H9 (cell line): Measurements from ENCODE around the gene KDM4E. TPM values are rescaled to one million over a fixed set of nuclear protein-coding genes. Genes with fewer than 3 reads are reported as not detected.

ENCODE experiments used
- DNase-seq: peaks from one replicate; pipeline ENCODE4 v3.0.0-alpha.2; 2017
- H2AFZ ChIP-seq: one replicate; pipeline ENCODE4 v1.6.1; 2013; ENCODE audit warnings: mild to moderate bottlenecking, low read length, control low read depth, moderate library complexity
- H2AK5ac ChIP-seq: 2 replicates; pipeline ENCODE4 v1.6.1; 2013; ENCODE audit warnings: low read length, control low read depth, mixed read lengths; ENCODE audit not compliant: insufficient read length
- H2BK120ac ChIP-seq: one replicate; pipeline ENCODE4 v1.6.1; 2013; ENCODE audit warnings: low read depth, mild to moderate bottlenecking, low read length, control low read depth, inconsistent platforms; ENCODE audit not compliant: poor library complexity, severe bottlenecking
- H2BK12ac ChIP-seq: 2 replicates; pipeline ENCODE4 v1.6.1; 2013; ENCODE audit warnings: low read length, control low read depth, mixed read lengths, low read depth; ENCODE audit not compliant: insufficient read length
- H2BK15ac ChIP-seq: 2 replicates; pipeline ENCODE4 v1.6.1; 2013; ENCODE audit warnings: low read depth, low read length, control low read depth
- H2BK20ac ChIP-seq: one replicate; pipeline ENCODE4 v1.6.1; 2013; ENCODE audit warnings: low read depth, mild to moderate bottlenecking, low read length, control low read depth, inconsistent platforms; ENCODE audit not compliant: poor library complexity, severe bottlenecking
- H2BK5ac ChIP-seq: 2 replicates; pipeline ENCODE4 v1.6.1; 2013; ENCODE audit warnings: low read length, control low read depth, mixed read lengths; ENCODE audit not compliant: insufficient read length
- H3K14ac ChIP-seq: 2 replicates; pipeline ENCODE4 v1.6.1; 2013; ENCODE audit warnings: low read length, control low read depth; ENCODE audit not compliant: insufficient read depth
- H3K18ac ChIP-seq: 2 replicates; pipeline ENCODE4 v1.6.1; 2013; ENCODE audit warnings: low read depth, mild to moderate bottlenecking, mixed read lengths, low read length, control low read depth; ENCODE audit not compliant: insufficient read length
- H3K23ac ChIP-seq: 2 replicates; pipeline ENCODE4 v1.6.1; 2013; ENCODE audit warnings: low read length, control low read depth, mixed read lengths, low read depth; ENCODE audit not compliant: insufficient read length
- H3K23me2 ChIP-seq: 2 replicates; pipeline ENCODE4 v1.6.1; 2013; ENCODE audit warnings: low read depth, mild to moderate bottlenecking, mixed read lengths, low read length, control low read depth; ENCODE audit not compliant: insufficient read length, poor library complexity, severe bottlenecking
- H3K27ac ChIP-seq: 2 replicates; pipeline ENCODE4 v1.5.1; 2013; ENCODE audit warnings: low read length, control low read depth, mixed read lengths, low read depth; ENCODE audit not compliant: insufficient read length
- H3K27me3 ChIP-seq: 2 replicates; pipeline ENCODE4 v1.6.1; 2013; ENCODE audit warnings: low read length, control low read depth, inconsistent platforms; ENCODE audit not compliant: insufficient read depth
- H3K4ac ChIP-seq: 2 replicates; pipeline ENCODE4 v1.6.1; 2013; ENCODE audit warnings: low read depth, mild to moderate bottlenecking, control low read depth, inconsistent platforms, low read length, moderate library complexity
- H3K4me1 ChIP-seq: 2 replicates; pipeline ENCODE4 v1.6.1; 2013; ENCODE audit warnings: low read length, control low read depth, inconsistent platforms; ENCODE audit not compliant: insufficient read depth
- H3K4me2 ChIP-seq: 2 replicates; pipeline ENCODE4 v1.6.1; 2013; ENCODE audit warnings: low read length, control low read depth, mixed read lengths; ENCODE audit not compliant: insufficient read length, insufficient read depth
- H3K56ac ChIP-seq: 2 replicates; pipeline ENCODE4 v1.6.1; 2013; ENCODE audit warnings: low read depth, mild to moderate bottlenecking, mixed read lengths, low read length, control low read depth; ENCODE audit not compliant: insufficient read length
- H3K79me1 ChIP-seq: 2 replicates; pipeline ENCODE4 v1.6.1; 2013; ENCODE audit warnings: low read depth, mild to moderate bottlenecking, moderate library complexity, low read length, control low read depth, inconsistent platforms; ENCODE audit not compliant: insufficient read depth, poor library complexity, severe bottlenecking
- H3K79me2 ChIP-seq: 2 replicates; pipeline ENCODE4 v1.6.1; 2013; ENCODE audit warnings: low read length, control low read depth, inconsistent platforms; ENCODE audit not compliant: insufficient read depth
- H3K9ac ChIP-seq: 2 replicates; pipeline ENCODE4 v1.6.1; 2013; ENCODE audit warnings: low read length, control low read depth, mixed read lengths; ENCODE audit not compliant: insufficient read length; ENCODE audit errors: extremely low read depth
- H3K9me3 ChIP-seq: one replicate; pipeline ENCODE4 v1.6.1; 2013; ENCODE audit warnings: low read depth, low read length, inconsistent platforms; ENCODE audit not compliant: control insufficient read depth
- H3T11ph ChIP-seq: one replicate; pipeline ENCODE4 v1.6.1; 2013; ENCODE audit warnings: mild to moderate bottlenecking, low read length, control low read depth, inconsistent platforms
- H4K20me1 ChIP-seq: one replicate; pipeline ENCODE4 v1.6.1; 2013; ENCODE audit not compliant: control insufficient read depth, insufficient read length, insufficient read depth
- H4K5ac ChIP-seq: 2 replicates; pipeline ENCODE4 v1.6.1; 2013; ENCODE audit warnings: low read depth, mild to moderate bottlenecking, mixed read lengths, low read length, control low read depth; ENCODE audit not compliant: insufficient read length
- H4K8ac ChIP-seq: replicated peaks from 2 replicates; pipeline ENCODE4 v1.6.1; 2013; ENCODE audit warnings: low read length, control low read depth, mixed read lengths, low read depth; ENCODE audit not compliant: insufficient read length
- H4K91ac ChIP-seq: 2 replicates; pipeline ENCODE4 v1.6.1; 2013; ENCODE audit warnings: low read depth, mild to moderate bottlenecking, moderate library complexity, mixed read lengths, low read length, control low read depth; ENCODE audit not compliant: insufficient read length
- H3K27ac Mint-ChIP-seq, 3 experiments: 2 replicates in 2 of 3; 3 replicates in 1 of 3; pipeline ENCODE4 v1.8.0; 2020 to 2021; ENCODE audit warnings: mixed read lengths in 3 of 3, mild to moderate bottlenecking in 1 of 3, moderate library complexity in 1 of 3
- H3K27me3 Mint-ChIP-seq: 2 replicates; pipeline ENCODE4 v1.8.0; 2021; ENCODE audit warnings: low read depth, mild to moderate bottlenecking, moderate library complexity, mixed read lengths
- H3K36me3 Mint-ChIP-seq, 3 experiments: 2 replicates in 2 of 3; 3 replicates in 1 of 3; pipeline ENCODE4 v1.8.0; 2020 to 2021; ENCODE audit warnings: low read depth in 3 of 3, mixed read lengths in 3 of 3; ENCODE audit not compliant: insufficient read depth in 1 of 3
- H3K4me1 Mint-ChIP-seq, 2 experiments: 2 replicates each; pipeline ENCODE4 v1.8.0; 2020; ENCODE audit warnings: mixed read lengths in 2 of 2
- H3K4me3 Mint-ChIP-seq, 2 experiments: 2 replicates in 1 of 2; 3 replicates in 1 of 2; pipeline ENCODE4 v1.8.0; 2020 to 2021; ENCODE audit warnings: mild to moderate bottlenecking in 2 of 2, mixed read lengths in 2 of 2, moderate library complexity in 1 of 2
- H3K9me3 Mint-ChIP-seq, 2 experiments: 2 replicates in 1 of 2; 3 replicates in 1 of 2; pipeline ENCODE4 v1.8.0; 2020; ENCODE audit warnings: mild to moderate bottlenecking in 2 of 2, mixed read lengths in 2 of 2, moderate library complexity in 1 of 2
- WGBS: extraction: QIAGEN DNeasy Blood & Tissue Kit; methylation state at CpG from one replicate; pipeline ENCODE4 v1.1.7; 2013; ENCODE audit warnings: missing lambda C conversion rate, low lambda C conversion rate, mixed read lengths; ENCODE audit not compliant: insufficient read length; ENCODE audit errors: extremely low coverage; 5-methylcytosine and 5-hydroxymethylcytosine counted together
- total RNA-seq: library from RNA; stranded (reverse); gene quantifications from 2 replicates; pipeline ENCODE4 v1.2.1, GENCODE V29; 2021
- TF ChIP-seq, protein P1 (sequence below): fragments of 200-600 bp; sonication (generic); conservative IDR thresholded peaks from 3 replicates; pipeline ENCODE4 v1.8.0; 2021; ENCODE audit warnings: antibody characterized with exemption, mild to moderate bottlenecking

The KDM4E gene
- total RNA-seq, 1 experiment from 2014 or later: not detected

- Histone ChIP-seq H3K14ac (no peak overlapping the region; the same call in 1 of the 2 replicates), H3K23me2 (no peaks in the 10 kb centered on the region), H2AFZ (no peak overlapping the region), H3K23ac (no peak overlapping the region), H3K4me1 (no peaks in the 10 kb centered on the region), H4K5ac (no peak overlapping the region), H4K8ac (no peak overlapping the region), H3K79me1 (no peaks in the 10 kb centered on the region), H3K56ac (no peak overlapping the region), H3K9ac (no peak overlapping the region), H2BK5ac (no peak overlapping the region), H3K18ac (no peak overlapping the region), H2BK120ac (no peak overlapping the region), H3T11ph (no peak overlapping the region), H3K27me3 (no peaks in the 10 kb centered on the region), H2BK20ac (no peak overlapping the region), H4K91ac (no peak overlapping the region), H3K4ac (no peak overlapping the region), H3K27ac (no peak overlapping the region), H2AK5ac (no peak overlapping the region), H2BK12ac (no peak overlapping the region), H3K79me2 (no peaks in the 10 kb centered on the region), H3K4me2 (no peak overlapping the region), H3K9me3 (no peaks in the 10 kb centered on the region), H2BK15ac (no peak overlapping the region), H4K20me1 (no peaks in the 10 kb centered on the region)
- Mint-ChIP-seq H3K4me3 (no peak overlapping the region), H3K27ac (no peak overlapping the region), H3K9me3 (no peaks in the 10 kb centered on the region; a peak in 1 of 5 replicates), H3K36me3 (peaks cover 0 to 14% (median 2%) of the 10 kb centered on the region in 3 experiments; a peak in 5 of 7 replicates), H3K27me3 (no peaks in the 10 kb centered on the region), H3K4me1 (no peaks in the 10 kb centered on the region)
- TF ChIP-seq, protein P1, sequence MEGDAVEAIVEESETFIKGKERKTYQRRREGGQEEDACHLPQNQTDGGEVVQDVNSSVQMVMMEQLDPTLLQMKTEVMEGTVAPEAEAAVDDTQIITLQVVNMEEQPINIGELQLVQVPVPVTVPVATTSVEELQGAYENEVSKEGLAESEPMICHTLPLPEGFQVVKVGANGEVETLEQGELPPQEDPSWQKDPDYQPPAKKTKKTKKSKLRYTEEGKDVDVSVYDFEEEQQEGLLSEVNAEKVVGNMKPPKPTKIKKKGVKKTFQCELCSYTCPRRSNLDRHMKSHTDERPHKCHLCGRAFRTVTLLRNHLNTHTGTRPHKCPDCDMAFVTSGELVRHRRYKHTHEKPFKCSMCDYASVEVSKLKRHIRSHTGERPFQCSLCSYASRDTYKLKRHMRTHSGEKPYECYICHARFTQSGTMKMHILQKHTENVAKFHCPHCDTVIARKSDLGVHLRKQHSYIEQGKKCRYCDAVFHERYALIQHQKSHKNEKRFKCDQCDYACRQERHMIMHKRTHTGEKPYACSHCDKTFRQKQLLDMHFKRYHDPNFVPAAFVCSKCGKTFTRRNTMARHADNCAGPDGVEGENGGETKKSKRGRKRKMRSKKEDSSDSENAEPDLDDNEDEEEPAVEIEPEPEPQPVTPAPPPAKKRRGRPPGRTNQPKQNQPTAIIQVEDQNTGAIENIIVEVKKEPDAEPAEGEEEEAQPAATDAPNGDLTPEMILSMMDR: no peak
- no CpG with 5 or more reads among the region's 13 CpGs for WGBS
- DNase-seq: no peak
These were observed 26.8 kb upstream of the KDM4E start for GRCh38 chr11:94998285-94998684.
